Tibial artery (tissue), 4 donors: ENCODE data around the gene RNF149.

Experiments used
- DNase-seq, 2 donors: peaks; one replicate each; pipeline ENCODE4 v3.0.0-alpha.2; 2019
- H3K27ac ChIP-seq, 2 donors: fragments of 200-600 bp; sonication (generic) in 1 of 2; 1 replicate in 1 of 2; 2 replicates in 1 of 2; pipeline ENCODE4 v1.5.1; 2018 to 2019; ENCODE audit warnings: mild to moderate bottlenecking in 1 of 2
- H3K27me3 ChIP-seq, 2 donors: fragments of 200-600 bp; sonication (generic) in 1 of 2; one replicate each; pipeline versions ENCODE4 v1.5.1 to v1.6.0; 2016 to 2019
- H3K36me3 ChIP-seq, 3 donors: fragments of 200-600 bp; sonication (generic) in 2 of 3; one replicate each; pipeline ENCODE4 v1.5.1; 2016 to 2019; ENCODE audit warnings: mild to moderate bottlenecking in 2 of 3
- H3K4me1 ChIP-seq, 4 donors: fragments of 200-600 bp; sonication (generic) in 2 of 4; 1 replicate in 3 of 4; 2 replicates in 1 of 4; pipeline ENCODE4 v1.5.1; 2016 to 2019
- H3K4me3 ChIP-seq, 2 donors: fragments of 200-600 bp; sonication (generic) in 1 of 2; 1 replicate in 1 of 2; 2 replicates in 1 of 2; pipeline ENCODE4 v1.5.1; 2018 to 2019; ENCODE audit warnings: mild to moderate bottlenecking in 2 of 2
- H3K9me3 ChIP-seq, 3 donors: fragments of 200-600 bp; sonication (generic) in 1 of 3; one replicate each; pipeline ENCODE4 v1.5.1; 2016 to 2019
- intact Hi-C: fragments of 100-400 bp; cut with DNase I; formaldehyde crosslinking; loops from one replicate; pipeline ENCODE4 v1.15.0; 2023; ENCODE audit warnings: low total_unique reads
- TF ChIP-seq, protein P1 (sequence below), 2 experiments: fragments of 200-600 bp in 1 of 2; fragments of 450-650 bp in 1 of 2; IDR thresholded peaks; one replicate each; pipeline ENCODE4 v1.5.1; 2017 to 2019; ENCODE audit warnings: antibody characterized with exemption in 2 of 2, mild to moderate bottlenecking in 1 of 2, moderate library complexity in 1 of 2

RNF149 gene

DNA sequence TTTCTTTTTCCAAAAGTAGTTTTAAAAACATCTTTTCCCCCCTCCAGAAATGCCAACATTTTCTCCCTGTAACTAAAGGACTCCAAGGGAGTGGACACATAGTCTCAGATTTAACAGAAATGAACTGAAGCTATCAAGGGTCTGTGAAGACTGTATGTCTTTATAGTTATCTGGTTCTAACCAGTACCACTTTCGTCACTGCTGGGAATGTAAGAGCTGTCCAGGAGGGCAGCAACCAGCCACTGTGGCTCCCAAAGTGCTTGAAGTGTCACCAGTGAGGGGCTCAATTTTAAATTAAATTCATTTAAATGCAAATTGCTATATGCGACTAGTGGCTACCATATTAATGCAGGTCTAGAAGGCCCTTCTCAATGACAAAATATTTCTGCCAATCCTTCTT is 15.0 kb downstream of the RNF149 start:
- TF ChIP-seq, protein P1, sequence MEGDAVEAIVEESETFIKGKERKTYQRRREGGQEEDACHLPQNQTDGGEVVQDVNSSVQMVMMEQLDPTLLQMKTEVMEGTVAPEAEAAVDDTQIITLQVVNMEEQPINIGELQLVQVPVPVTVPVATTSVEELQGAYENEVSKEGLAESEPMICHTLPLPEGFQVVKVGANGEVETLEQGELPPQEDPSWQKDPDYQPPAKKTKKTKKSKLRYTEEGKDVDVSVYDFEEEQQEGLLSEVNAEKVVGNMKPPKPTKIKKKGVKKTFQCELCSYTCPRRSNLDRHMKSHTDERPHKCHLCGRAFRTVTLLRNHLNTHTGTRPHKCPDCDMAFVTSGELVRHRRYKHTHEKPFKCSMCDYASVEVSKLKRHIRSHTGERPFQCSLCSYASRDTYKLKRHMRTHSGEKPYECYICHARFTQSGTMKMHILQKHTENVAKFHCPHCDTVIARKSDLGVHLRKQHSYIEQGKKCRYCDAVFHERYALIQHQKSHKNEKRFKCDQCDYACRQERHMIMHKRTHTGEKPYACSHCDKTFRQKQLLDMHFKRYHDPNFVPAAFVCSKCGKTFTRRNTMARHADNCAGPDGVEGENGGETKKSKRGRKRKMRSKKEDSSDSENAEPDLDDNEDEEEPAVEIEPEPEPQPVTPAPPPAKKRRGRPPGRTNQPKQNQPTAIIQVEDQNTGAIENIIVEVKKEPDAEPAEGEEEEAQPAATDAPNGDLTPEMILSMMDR (IDR thresholded peaks at IDR 0.05), result no peak
- no peak overlapping the region for H3K4me3 ChIP-seq
- H3K36me3 ChIP-seq, result peaks cover 10 to 36% (median 28%) of the 10 kb centered on the region in 3 donors
- intact Hi-C loops, result no loop called here
- H3K27me3 ChIP-seq, result no peaks in the 10 kb centered on the region
- H3K4me1 ChIP-seq, result peaks cover 3 to 31% (median 12%) of the 10 kb centered on the region in 4 donors
- no peak overlapping the region for H3K27ac ChIP-seq
- H3K9me3 ChIP-seq, result no peaks in the 10 kb centered on the region
- no peak for DNase-seq

DNA sequence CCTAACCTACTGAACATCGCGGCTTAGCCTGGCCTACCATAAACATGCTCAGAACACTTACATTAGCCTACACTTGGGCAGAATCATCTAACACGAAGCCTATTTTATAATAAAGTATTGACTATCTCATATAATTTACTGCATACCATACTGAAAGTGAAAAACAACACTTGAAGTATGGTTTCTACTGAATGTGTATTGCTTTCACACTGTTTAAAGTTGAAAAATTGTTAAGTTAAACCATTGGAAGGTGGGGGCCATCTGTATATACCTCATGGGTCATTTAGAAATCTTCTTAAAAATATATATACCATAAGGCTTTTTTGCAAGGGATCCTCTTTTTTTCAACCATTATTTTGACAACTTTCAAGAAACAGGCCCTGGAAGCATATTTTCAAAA is 16.5 kb downstream of the RNF149 start:
- peaks cover 0 to 17% (median 7%) of the 10 kb centered on the region in 4 donors for H3K4me1 ChIP-seq
- no peaks in the 10 kb centered on the region for H3K27me3 ChIP-seq
- no peak for DNase-seq
- intact Hi-C loops, result no loop called here
- no peak overlapping the region for H3K4me3 ChIP-seq
- TF ChIP-seq, protein P1 (IDR thresholded peaks at IDR 0.05), result no peak
- H3K27ac ChIP-seq, result no peak overlapping the region
- H3K36me3 ChIP-seq, result peaks cover 14 to 52% (median 44%) of the 10 kb centered on the region in 3 donors
- no peaks in the 10 kb centered on the region for H3K9me3 ChIP-seq

DNA sequence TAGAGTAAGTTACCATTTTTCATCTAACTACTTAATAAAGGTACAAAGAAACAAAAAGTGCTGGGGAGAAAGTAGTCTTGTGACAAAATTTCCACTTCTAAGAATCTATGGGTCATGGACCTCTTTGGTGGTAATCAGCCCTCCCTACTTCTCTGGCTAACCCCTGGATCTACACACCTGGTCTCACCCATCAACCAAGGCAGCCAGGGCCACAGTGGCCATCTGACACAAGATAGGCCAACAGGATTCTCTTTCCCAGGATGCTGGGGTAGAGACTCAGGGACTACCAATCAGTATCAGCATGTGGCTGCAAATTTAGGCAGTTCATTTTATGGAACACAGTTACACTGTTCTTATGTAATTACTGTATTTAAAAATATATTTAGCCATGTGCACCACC is 17.8 kb downstream of the RNF149 start:
- intact Hi-C loops, result no loop called here
- peaks cover 0 to 6% (median under 1%) of the 10 kb centered on the region in 4 donors for H3K4me1 ChIP-seq
- peaks cover 24 to 64% (median 56%) of the 10 kb centered on the region in 3 donors for H3K36me3 ChIP-seq
- H3K27me3 ChIP-seq, result no peaks in the 10 kb centered on the region
- no peaks in the 10 kb centered on the region for H3K9me3 ChIP-seq
- H3K4me3 ChIP-seq, result no peak overlapping the region
- no peak overlapping the region for H3K27ac ChIP-seq
- TF ChIP-seq, protein P1 (IDR thresholded peaks at IDR 0.05), result no peak
- no peak for DNase-seq

DNA sequence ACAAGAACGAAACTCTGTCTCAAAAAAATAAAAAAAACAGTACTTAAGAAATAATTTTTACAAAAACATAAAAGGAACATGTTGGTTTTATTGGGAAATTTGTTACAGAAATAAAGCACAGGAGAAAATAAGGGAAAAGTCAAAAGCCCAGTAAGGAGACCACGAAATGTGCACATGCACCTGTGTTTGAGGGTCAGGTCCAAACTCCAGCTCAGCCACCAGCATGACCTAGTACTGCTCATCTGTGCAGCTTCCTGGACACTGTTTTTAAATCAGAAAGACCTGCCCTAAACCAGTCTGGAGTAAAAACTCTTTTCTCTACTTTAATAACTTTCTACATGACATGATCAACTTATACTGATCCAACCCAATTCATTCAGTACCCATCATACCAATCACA is 21.2 kb downstream of the RNF149 start:
- no peak overlapping the region for H3K4me3 ChIP-seq
- TF ChIP-seq, protein P1 (IDR thresholded peaks at IDR 0.05), result no peak
- peaks cover 47 to 84% (median 71%) of the 10 kb centered on the region in 3 donors for H3K36me3 ChIP-seq
- DNase-seq, result no peak
- no peaks in the 10 kb centered on the region for H3K27me3 ChIP-seq
- H3K4me1 ChIP-seq, result no peaks in the 10 kb centered on the region
- intact Hi-C loops, result no loop called here
- H3K27ac ChIP-seq, result no peak overlapping the region
- no peaks in the 10 kb centered on the region for H3K9me3 ChIP-seq

DNA sequence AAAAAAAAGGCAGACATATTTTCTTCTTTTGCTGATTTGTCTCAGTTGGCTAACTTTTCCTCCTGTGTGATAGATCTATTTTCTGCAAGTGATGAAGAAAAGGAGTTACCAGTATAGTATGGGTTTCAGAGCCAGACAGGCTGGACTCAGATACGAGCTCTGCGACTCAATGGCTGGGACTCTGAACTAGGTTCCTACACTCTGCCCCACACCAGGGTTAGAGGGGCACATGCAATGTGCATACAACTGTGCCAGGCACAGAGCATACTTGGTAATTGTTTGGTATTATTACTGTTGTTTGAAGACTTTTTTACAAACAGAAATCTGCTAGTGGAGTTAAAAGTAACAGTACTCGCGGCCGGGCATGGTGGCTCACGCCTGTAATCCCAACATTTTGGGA is 21.8 kb downstream of the RNF149 start:
- no peak for DNase-seq
- Histone ChIP-seq H3K9me3 (no peaks in the 10 kb centered on the region), H3K27me3 (no peaks in the 10 kb centered on the region), H3K36me3 (peaks cover 52 to 84% (median 75%) of the 10 kb centered on the region in 3 donors), H3K4me1 (no peaks in the 10 kb centered on the region), H3K4me3 (no peak overlapping the region), H3K27ac (no peak overlapping the region)
- intact Hi-C loops, result no loop called here
- TF ChIP-seq, protein P1 (IDR thresholded peaks at IDR 0.05), result no peak

DNA sequence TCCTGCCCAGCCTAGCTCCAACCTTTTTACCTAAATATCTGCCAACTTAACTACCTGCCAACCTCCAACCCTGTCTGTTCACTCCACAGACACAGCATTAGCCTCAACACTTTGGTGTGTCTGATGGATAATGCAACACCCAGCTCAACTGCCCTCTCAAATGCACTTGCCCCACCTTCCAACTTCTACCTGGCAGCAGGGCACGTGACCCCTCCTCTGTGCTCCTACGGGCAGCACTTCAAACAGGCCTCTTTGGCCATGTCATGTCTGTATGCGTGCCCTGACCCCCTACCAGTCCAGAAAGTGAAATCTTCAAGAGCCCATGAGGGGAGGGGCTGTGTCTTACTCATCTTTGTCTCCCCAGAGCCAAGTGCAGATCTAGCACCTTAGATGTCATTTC is 25.5 kb downstream of the RNF149 start:
- Histone ChIP-seq H3K4me3 (no peak overlapping the region), H3K27me3 (no peaks in the 10 kb centered on the region), H3K4me1 (no peaks in the 10 kb centered on the region), H3K27ac (no peak overlapping the region), H3K36me3 (peaks cover 68 to 99% (median 95%) of the 10 kb centered on the region in 3 donors), H3K9me3 (no peaks in the 10 kb centered on the region)
- DNase-seq, result no peak
- TF ChIP-seq, protein P1 (IDR thresholded peaks at IDR 0.05), result no peak
- intact Hi-C loops, result no loop called here
